Measurements from ENCODE around the gene GIMAP7. TPM values are rescaled to one million over a fixed set of nuclear protein-coding genes. Genes with fewer than 3 reads are reported as not detected.
A peak's percentile ranks its signal among the peaks of the same experiment; 100 is the strongest.

Gene GIMAP7
- total and polyA plus RNA-seq, 7 experiments from 2014 or later: 66.3 to 1,293 (median 549) TPM

GRCh38 chr7:150471886-150472285, 42.8 kb upstream of the GIMAP7 start:
- H3K4me1 Mint-ChIP-seq: peaks cover 55 to 96% (median 92%) of the 10 kb centered on the region in 7 donors
- peaks cover 40 to 91% (median 81%) of the 10 kb centered on the region in 5 donors for H3K36me3 Mint-ChIP-seq
- no peaks in the 10 kb centered on the region for H3K27me3 Mint-ChIP-seq
- ChIA-PET CTCF (interaction anchor here (1.1 to 2.5 kb wide), 2 partner anchors 8 to 21 kb away, joined by 3 to 8 read pairs; no protein-coding TSS in a partner anchor), POLR2A (interaction anchor here (0.6 to 19.0 kb wide), 9 partner anchors 9 to 283 kb away, joined by 3 to 637 read pairs (median 4); partner anchors contain the start of genes GIMAP4, GIMAP7 and GIMAP8)
- peak overlapping the region in 4 of 10 donors; percentile 25 to 36 (median 32) for H3K4me3 Mint-ChIP-seq
- Histone ChIP-seq H3K36me3 (ENCODE audit: control insufficient read depth in 2 of 3, insufficient read depth in 3 of 3, low read length in 3 of 3) (peaks cover 8 to 66% (median 17%) of the 10 kb centered on the region in 3 experiments), H3K4me1 (ENCODE audit: control insufficient read depth in 2 of 2, insufficient read depth in 2 of 2, low read length in 2 of 2) (peaks cover 43 to 53% of the 10 kb centered on the region in 2 donors), H3K4me3 (ENCODE audit: low read length) (no peak overlapping the region), H3K27ac (ENCODE audit: low read depth, low read length) (peak overlapping the region; percentile 11), H3K9me3 (ENCODE audit: control insufficient read depth in 2 of 3, low read length in 3 of 3) (no peaks in the 10 kb centered on the region), H3K27me3 (ENCODE audit: control insufficient read depth in 2 of 2, insufficient read depth in 2 of 2, low read length in 2 of 2) (no peaks in the 10 kb centered on the region)
- intact Hi-C loops (cut with micrococcal nuclease): loop anchor here in 1 of 2 donors (1.0 kb wide), 1 partner anchor 8 kb away; no protein-coding TSS in a partner anchor
- DNase-seq (no peak), ATAC-seq (no peak)
- peaks cover 0 to 14% (median 2%) of the 10 kb centered on the region in 11 donors for H3K9me3 Mint-ChIP-seq
- H3K27ac Mint-ChIP-seq: peak overlapping the region; percentile 11 to 97 (median 80)

- peaks cover 58 to 96% (median 92%) of the 10 kb centered on the region in 7 donors for H3K4me1 Mint-ChIP-seq
- no peak for DNase-seq
- Histone ChIP-seq H3K9me3 (ENCODE audit: control insufficient read depth in 2 of 3, low read length in 3 of 3) (no peaks in the 10 kb centered on the region), H3K27ac (ENCODE audit: low read depth, low read length) (peak overlapping the region; percentile 34), H3K4me1 (ENCODE audit: control insufficient read depth in 2 of 2, insufficient read depth in 2 of 2, low read length in 2 of 2) (peaks cover 44 to 58% of the 10 kb centered on the region in 2 donors), H3K27me3 (ENCODE audit: control insufficient read depth in 2 of 2, insufficient read depth in 2 of 2, low read length in 2 of 2) (no peaks in the 10 kb centered on the region), H3K4me3 (ENCODE audit: low read length) (no peak overlapping the region), H3K36me3 (ENCODE audit: control insufficient read depth in 2 of 3, insufficient read depth in 3 of 3, low read length in 3 of 3) (peaks cover 8 to 70% (median 14%) of the 10 kb centered on the region in 3 experiments)
- peak overlapping the region in 7 of 10 donors; percentile 7 to 46 (median 13) for H3K4me3 Mint-ChIP-seq
- intact Hi-C loops (cut with micrococcal nuclease): no loop called here
- peak overlapping the region in 8 of 9 donors; percentile 25 to 97 (median 84) for H3K27ac Mint-ChIP-seq
- ChIA-PET POLR2A (interaction anchor here (0.9 to 19.0 kb wide), 12 partner anchors 7 to 249 kb away, joined by 3 to 637 read pairs (median 6); partner anchors contain the start of genes GIMAP4, GIMAP6, GIMAP7 and GIMAP8), CTCF (no interaction called here)
- no peaks in the 10 kb centered on the region for H3K27me3 Mint-ChIP-seq
- H3K36me3 Mint-ChIP-seq: peaks cover 43 to 91% (median 84%) of the 10 kb centered on the region in 5 donors
- ATAC-seq: no peak
- H3K9me3 Mint-ChIP-seq: peaks cover 0 to 14% (median 2%) of the 10 kb centered on the region in 11 donors
These were observed 40.8 kb upstream of the GIMAP7 start for GRCh38 chr7:150473902-150474301.

GRCh38 chr7:150476285-150476684, 38.4 kb upstream of the GIMAP7 start:
- H3K36me3 Mint-ChIP-seq: peaks cover 40 to 80% (median 77%) of the 10 kb centered on the region in 5 donors
- no peak overlapping the region for H3K4me3 ChIP-seq (ENCODE audit: low read length)
- peaks cover 0 to 14% (median 2%) of the 10 kb centered on the region in 11 donors for H3K9me3 Mint-ChIP-seq
- H3K4me1 ChIP-seq (ENCODE audit: control insufficient read depth in 2 of 2, insufficient read depth in 2 of 2, low read length in 2 of 2): peaks cover 63 to 67% of the 10 kb centered on the region in 2 donors
- peak overlapping the region; percentile 1 to 92 (median 52) for H3K4me3 Mint-ChIP-seq
- intact Hi-C loops (cut with micrococcal nuclease): no loop called here
- ATAC-seq: no peak
- ChIA-PET POLR2A (interaction anchor here (0.7 to 19.0 kb wide), 10 partner anchors 8 to 194 kb away, joined by 3 to 637 read pairs (median 4); partner anchors contain the start of genes GIMAP7 and GIMAP8), CTCF (interaction anchor here (0.6 to 1.2 kb wide), 3 partner anchors 38 to 283 kb away, joined by 3 read pairs; partner anchors contain the start of gene GIMAP7)
- no peaks in the 10 kb centered on the region for H3K27me3 ChIP-seq (ENCODE audit: control insufficient read depth in 2 of 2, insufficient read depth in 2 of 2, low read length in 2 of 2)
- H3K27ac Mint-ChIP-seq: peak overlapping the region; percentile 97 to 100 (median 100)
- peak overlapping the region; percentile 95 for H3K27ac ChIP-seq (ENCODE audit: low read depth, low read length)
- H3K36me3 ChIP-seq (ENCODE audit: control insufficient read depth in 2 of 3, insufficient read depth in 3 of 3, low read length in 3 of 3): peaks cover 8 to 59% (median 9%) of the 10 kb centered on the region in 3 experiments
- H3K27me3 Mint-ChIP-seq: no peaks in the 10 kb centered on the region
- H3K4me1 Mint-ChIP-seq: peaks cover 62 to 96% (median 94%) of the 10 kb centered on the region in 7 donors
- no peaks in the 10 kb centered on the region for H3K9me3 ChIP-seq (ENCODE audit: control insufficient read depth in 2 of 3, low read length in 3 of 3)
- no peak for DNase-seq

- H3K4me1 Mint-ChIP-seq: peaks cover 64 to 97% (median 94%) of the 10 kb centered on the region in 7 donors
- CTCF ChIA-PET: interaction anchor here (1.2 kb wide), 1 partner anchor 37 kb away, joined by 3 read pairs; the partner anchor contains the start of gene GIMAP7
- H3K36me3 ChIP-seq (ENCODE audit: control insufficient read depth in 2 of 3, insufficient read depth in 3 of 3, low read length in 3 of 3): peaks cover 8 to 54% (median 9%) of the 10 kb centered on the region in 3 experiments
- peaks cover 36 to 80% (median 74%) of the 10 kb centered on the region in 5 donors for H3K36me3 Mint-ChIP-seq
- ATAC-seq (no peak), DNase-seq (peak in 3 of 9 donors; percentile 24 to 34 (median 24))
- no peaks in the 10 kb centered on the region for H3K9me3 ChIP-seq (ENCODE audit: control insufficient read depth in 2 of 3, low read length in 3 of 3)
- no peaks in the 10 kb centered on the region for H3K27me3 ChIP-seq (ENCODE audit: control insufficient read depth in 2 of 2, insufficient read depth in 2 of 2, low read length in 2 of 2)
- no peaks in the 10 kb centered on the region for H3K27me3 Mint-ChIP-seq
- H3K4me3 ChIP-seq (ENCODE audit: low read length): no peak overlapping the region
- peak overlapping the region; percentile 97 to 100 (median 100) for H3K27ac Mint-ChIP-seq
- POLR2A ChIA-PET: interaction anchor here (0.7 to 19.0 kb wide), 11 partner anchors 8 to 546 kb away, joined by 3 to 637 read pairs (median 26); partner anchors contain the start of genes GIMAP4, GIMAP7 and GIMAP8
- H3K9me3 Mint-ChIP-seq: peaks cover 0 to 14% (median 2%) of the 10 kb centered on the region in 11 donors
- H3K4me3 Mint-ChIP-seq: peak overlapping the region; percentile 1 to 92 (median 52)
- H3K27ac ChIP-seq (ENCODE audit: low read depth, low read length): peak overlapping the region; percentile 95
- peaks cover 67 to 75% of the 10 kb centered on the region in 2 donors for H3K4me1 ChIP-seq (ENCODE audit: control insufficient read depth in 2 of 2, insufficient read depth in 2 of 2, low read length in 2 of 2)
- intact Hi-C loops (cut with micrococcal nuclease): no loop called here
These were observed 37.6 kb upstream of the GIMAP7 start for GRCh38 chr7:150476819-150477631.

GRCh38 chr7:150479023-150479716, 35.5 kb upstream of the GIMAP7 start:
- H3K27me3 Mint-ChIP-seq: no peaks in the 10 kb centered on the region
- H3K4me1 ChIP-seq (ENCODE audit: control insufficient read depth in 2 of 2, insufficient read depth in 2 of 2, low read length in 2 of 2): peaks cover 81 to 84% of the 10 kb centered on the region in 2 donors
- peaks cover 71 to 97% (median 90%) of the 10 kb centered on the region in 7 donors for H3K4me1 Mint-ChIP-seq
- POLR2A ChIA-PET: interaction anchor here (0.7 to 19.0 kb wide), 21 partner anchors 10 to 276 kb away, joined by 3 to 637 read pairs (median 5); partner anchors contain the start of genes GIMAP2, GIMAP4, GIMAP6 and GIMAP7
- peak overlapping the region; percentile 35 for H3K4me3 ChIP-seq (ENCODE audit: low read length)
- peak overlapping the region; percentile 68 to 92 (median 77) for H3K4me3 Mint-ChIP-seq
- H3K27ac ChIP-seq (ENCODE audit: low read depth, low read length): peak overlapping the region; percentile 95
- DNase-seq (peak in 7 of 9 donors; percentile 54 to 86 (median 76)), ATAC-seq (peak; percentile 81)
- peaks cover 0 to 14% (median 2%) of the 10 kb centered on the region in 11 donors for H3K9me3 Mint-ChIP-seq
- H3K27ac Mint-ChIP-seq: peak overlapping the region; percentile 97 to 100 (median 100)
- CTCF ChIA-PET: interaction anchor here (1.0 to 2.2 kb wide), 7 partner anchors 8 to 60 kb away, joined by 3 to 8 read pairs (median 3); no protein-coding TSS in a partner anchor
- H3K36me3 ChIP-seq (ENCODE audit: control insufficient read depth in 2 of 3, insufficient read depth in 3 of 3, low read length in 3 of 3): peaks cover 0 to 35% (median 4%) of the 10 kb centered on the region in 3 experiments
- H3K36me3 Mint-ChIP-seq: peaks cover 27 to 63% (median 53%) of the 10 kb centered on the region in 5 donors
- intact Hi-C loops (cut with micrococcal nuclease): loop anchor here in 1 of 2 donors (1.0 kb wide), 1 partner anchor 11 kb away; no protein-coding TSS in a partner anchor
- no peaks in the 10 kb centered on the region for H3K9me3 ChIP-seq (ENCODE audit: control insufficient read depth in 2 of 3, low read length in 3 of 3)
- no peaks in the 10 kb centered on the region for H3K27me3 ChIP-seq (ENCODE audit: control insufficient read depth in 2 of 2, insufficient read depth in 2 of 2, low read length in 2 of 2)
